HG03439 (cell line): Measurements from ENCODE around the gene FOXO4.

Experiments
- ATAC-seq: cut with Tn5 transposase; IDR thresholded peaks from one replicate; pipeline ENCODE4 v1.9.1; 2021; ENCODE audit warnings: mild to moderate bottlenecking, moderate library complexity; ENCODE audit not compliant: unreplicated experiment

The FOXO4 gene

DNA sequence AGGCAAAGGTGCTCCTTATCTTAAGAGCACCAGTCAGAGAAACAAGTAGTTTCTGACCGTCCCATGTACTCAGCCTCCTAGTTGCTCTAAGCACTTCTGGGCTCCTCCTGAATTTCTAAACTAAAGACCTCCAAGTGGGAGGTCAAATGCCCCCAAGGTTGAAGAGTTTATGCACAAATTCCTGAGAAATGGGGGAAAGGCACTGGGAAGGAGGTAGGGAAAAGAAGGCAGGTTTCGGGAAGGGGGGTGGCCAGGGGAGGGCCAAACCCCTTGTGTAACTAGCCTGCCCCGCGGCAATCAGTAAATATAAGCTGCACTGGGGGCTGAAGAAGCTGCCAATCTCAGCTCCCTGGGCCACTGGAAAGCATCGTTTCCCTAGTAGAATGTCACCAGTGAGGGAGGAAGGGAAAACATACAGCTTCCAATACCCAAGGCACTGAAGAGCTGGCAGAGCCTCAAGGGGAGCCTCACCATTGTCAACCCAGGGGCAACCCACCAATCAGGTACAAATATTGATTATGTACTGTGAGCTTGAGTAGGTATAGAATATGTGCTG lies 3.4 kb downstream of the FOXO4 start:
- ATAC-seq, result no peak

DNA sequence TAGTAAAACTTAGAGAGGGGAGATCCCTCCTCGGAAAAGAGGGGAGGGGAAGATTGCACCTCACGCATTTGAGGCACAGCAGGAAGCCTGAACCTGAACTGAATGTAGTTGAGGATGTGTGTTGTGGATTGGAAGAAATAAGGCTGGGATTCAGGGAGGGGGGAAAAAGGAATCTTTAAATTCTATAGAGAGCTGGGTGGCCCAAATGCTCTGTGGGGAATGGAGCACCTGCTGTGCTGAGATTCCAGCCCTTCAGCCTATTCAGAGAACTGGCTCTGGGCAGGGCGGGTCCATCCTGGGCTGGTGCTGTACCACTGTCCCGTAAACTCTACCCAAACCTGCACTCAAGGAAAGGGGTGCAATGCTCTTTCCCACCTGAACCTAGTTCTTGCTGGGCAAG lies 4.1 kb downstream of the FOXO4 start:
- ATAC-seq, result no peak

DNA sequence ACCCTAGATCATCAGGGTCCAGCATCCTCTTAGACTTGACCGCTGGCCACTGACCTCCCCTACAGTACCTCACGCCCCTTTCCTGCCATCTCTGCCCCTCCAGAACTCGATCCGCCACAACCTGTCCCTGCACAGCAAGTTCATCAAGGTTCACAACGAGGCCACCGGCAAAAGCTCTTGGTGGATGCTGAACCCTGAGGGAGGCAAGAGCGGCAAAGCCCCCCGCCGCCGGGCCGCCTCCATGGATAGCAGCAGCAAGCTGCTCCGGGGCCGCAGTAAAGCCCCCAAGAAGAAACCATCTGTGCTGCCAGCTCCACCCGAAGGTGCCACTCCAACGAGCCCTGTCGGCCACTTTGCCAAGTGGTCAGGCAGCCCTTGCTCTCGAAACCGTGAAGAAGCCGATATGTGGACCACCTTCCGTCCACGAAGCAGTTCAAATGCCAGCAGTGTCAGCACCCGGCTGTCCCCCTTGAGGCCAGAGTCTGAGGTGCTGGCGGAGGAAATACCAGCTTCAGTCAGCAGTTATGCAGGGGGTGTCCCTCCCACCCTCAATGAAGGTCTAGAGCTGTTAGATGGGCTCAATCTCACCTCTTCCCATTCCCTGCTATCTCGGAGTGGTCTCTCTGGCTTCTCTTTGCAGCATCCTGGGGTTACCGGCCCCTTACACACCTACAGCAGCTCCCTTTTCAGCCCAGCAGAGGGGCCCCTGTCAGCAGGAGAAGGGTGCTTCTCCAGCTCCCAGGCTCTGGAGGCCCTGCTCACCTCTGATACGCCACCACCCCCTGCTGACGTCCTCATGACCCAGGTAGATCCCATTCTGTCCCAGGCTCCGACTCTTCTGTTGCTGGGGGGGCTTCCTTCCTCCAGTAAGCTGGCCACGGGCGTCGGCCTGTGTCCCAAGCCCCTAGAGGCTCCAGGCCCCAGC lies 5.2 kb downstream of the FOXO4 start:
- ATAC-seq, result no peak

DNA sequence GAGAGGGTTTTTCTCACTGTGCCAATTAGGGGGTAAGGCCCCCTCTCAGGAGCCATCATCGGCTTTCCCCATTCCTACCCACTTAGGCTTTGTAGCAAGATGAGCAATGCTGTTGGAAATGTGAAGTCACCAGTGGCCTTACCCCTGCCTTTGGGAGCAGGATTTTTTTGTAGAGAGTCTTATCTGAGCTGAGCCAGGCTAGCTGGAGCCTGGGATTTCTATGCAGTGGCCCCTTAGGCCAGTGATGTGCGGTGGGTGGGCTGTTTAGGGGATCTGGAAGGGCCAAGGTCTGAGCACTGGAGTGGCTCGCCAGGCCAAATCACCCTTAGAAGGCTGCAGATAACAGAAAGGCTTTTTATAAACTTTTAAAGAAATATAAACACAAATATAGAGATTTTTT lies 6.6 kb downstream of the FOXO4 start:
- ATAC-seq, result no peak

DNA sequence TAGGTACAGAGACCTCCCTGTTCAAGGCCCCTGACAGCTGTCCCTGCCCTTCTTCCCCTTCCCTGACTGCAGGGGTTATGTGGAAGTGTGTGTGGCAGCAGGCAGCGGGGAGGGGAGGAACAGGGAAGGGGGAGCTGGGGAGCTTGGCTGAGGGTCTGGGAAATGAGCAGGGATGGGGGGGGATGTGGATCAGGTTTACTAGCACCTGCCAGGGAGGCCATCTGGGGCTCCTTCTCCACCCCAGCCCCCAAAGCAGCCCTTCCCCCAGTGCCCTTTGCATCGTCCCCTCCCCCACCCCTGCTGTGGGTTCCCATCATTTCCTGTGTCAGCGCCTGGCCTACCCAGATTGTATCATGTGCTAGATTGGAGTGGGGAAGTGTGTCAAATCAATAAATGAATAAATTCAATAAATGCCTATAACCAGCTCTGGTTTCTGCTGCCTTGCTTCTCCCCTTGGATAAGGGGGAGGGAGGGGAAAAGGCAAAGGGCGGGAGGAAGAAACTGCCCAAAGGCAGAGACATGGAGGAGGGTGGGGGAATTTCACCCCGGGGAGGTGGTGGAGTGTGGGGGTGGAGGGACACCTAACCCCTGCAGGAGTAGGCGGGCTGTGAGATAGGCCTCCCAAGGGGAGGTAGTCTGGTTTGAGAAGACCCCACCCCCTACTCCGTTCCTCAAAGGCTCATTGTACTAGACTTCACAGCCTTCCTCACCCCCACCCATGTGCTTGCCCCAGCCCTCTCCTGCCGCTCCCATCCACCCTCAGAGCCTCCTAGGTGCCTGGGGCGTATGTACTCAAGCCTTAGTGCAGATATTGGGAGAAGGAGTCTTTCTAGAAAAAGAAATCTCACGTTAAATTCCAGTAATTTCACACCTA lies 7.7 kb downstream of the FOXO4 start:
- no peak for ATAC-seq

DNA sequence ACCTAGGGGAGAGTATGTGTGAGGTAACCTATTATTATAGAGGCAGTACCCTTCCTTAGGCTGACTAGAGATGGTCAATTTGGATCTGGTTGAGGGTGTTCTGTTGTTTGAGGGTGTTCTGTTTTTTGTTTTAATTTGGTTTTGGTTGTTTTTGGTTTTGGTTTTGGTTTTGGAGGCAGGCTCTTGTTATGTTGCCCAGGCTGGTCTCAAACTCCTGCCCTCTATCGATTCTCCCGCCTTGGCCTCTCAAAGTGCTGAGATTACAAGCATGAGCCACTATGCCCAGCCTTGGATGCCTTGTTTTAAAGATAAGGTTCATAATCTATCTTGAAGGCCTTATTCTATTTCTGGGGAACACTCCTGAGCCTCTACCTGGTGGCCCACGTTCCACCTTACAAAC lies 10.0 kb downstream of the FOXO4 start:
- ATAC-seq, result no peak

DNA sequence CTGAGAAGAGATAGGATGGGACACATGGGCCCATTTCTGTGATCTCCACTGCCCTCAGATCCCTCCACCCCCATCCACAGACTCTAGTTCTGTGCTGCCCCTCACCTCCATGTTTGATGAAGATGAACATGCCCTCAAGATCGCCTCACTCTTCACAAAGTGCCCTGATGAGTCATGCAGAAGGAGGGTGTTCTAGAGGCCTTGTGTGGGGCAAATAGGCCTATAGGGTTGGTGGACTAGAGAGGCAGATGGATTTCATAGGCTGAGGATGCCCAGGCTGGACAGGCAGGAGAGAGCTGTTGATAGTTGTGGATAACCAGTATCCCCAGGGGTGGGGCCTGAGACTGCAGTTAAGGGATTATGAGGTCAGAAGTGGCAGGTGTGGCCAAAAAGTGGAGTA lies 10.8 kb downstream of the FOXO4 start, which contains the start of gene CXorf65:
CXorf65 (minus strand) TSS at position 314 of the 400 bp plus-strand sequence; CDS start at position 130, 184 bp downstream.
- no peak for ATAC-seq

DNA sequence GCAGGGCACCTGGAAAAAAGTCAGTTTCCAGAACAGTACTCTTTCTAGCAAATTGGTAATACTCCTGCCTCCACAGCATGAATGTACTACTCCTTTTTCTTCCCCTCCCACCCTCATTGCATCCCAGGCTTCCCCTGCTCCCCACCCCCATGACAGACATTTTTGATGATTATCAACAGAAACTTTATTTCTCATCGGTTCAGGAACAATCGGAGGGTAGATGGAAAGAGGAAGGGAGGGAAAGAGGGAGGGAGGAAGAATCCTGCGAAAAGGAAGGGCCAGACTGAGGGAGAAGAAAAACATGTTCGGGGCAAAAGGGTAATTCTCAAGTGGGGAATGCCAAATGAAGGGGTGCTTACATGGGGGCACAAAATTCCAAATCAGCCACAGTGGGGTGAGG lies 11.6 kb downstream of the FOXO4 start:
- no peak for ATAC-seq

DNA sequence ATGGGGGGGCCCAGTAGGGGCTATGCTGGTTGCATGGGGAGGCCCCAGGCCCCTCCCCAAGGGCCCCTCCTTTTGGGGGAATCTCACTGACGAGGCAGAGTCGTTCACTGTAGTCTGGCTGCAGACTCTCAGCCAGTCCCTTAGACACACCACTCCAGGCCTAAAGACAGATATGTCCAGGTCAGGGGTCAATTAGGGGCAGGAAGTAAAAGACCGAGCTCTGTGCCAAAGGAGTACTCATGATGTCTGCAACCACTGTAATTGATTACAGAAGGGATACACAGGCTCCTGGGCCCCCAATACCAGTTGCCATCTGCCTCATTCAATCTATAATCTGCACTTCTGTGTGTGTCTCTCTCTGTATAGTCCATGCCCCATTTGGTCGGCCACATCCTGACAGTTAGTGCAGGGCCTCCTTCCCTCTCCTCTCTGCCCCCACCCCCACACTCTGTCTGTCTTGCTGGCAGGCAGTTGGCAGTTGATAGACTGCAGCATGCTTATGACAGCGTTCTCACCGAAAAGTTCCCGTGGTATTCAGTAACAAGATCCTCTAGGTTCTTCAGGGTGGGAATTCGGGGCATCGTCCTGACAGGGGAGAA lies 12.2 kb downstream of the FOXO4 start:
- no peak for ATAC-seq

DNA sequence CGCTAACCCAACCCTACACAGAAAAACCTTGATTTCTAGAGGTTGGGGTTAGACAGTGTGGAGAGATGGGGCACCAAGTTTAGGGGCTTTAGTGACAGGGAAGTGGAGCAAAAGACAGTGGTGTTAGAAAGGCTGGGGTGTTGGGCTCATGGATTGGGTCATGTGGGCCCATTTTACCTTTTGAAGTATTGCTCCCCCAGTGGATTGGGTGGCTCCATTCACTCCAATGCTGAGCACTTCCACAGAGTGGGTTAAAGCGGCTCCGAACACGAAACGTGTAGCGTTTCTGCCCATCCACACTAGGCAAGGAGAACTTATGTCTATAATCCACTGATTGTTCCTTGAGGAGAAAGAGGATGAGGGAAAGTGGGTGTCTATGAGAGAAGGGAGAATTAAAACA lies 13.4 kb downstream of the FOXO4 start:
- no peak for ATAC-seq

DNA sequence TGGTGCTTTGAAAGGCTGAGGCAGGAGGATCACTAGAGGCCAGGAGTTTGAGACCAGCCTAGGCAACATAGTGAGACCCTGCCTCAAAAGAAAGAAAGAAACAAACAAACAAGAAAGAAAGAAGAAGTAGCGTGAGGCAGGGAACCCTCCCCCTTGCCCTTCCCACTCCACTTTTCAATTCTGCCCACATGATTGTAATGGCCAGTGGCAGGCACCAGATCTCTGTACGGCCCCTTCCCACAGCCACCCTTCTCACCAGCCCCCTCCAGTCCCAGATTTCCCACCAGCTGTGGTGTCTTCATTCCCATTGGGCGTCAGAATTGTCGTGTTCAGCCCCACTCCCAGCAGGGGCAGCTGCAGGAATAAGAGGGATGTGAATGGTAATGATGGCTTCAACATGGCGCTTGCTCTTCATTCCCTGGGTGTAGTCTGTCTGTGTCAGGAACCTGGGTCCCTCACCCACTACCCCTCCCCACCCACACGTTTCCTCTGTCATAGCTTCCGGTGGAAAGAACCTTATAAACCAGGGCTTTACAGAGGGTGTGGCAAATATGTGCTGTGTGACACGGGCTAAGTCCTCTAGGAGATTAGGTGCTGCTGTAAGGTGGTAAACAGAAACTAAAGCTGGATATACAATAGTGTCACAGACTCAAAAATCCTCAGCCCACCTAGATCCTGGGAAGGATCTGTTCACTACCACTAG lies 15.6 kb downstream of the FOXO4 start, which contains the start of gene IL2RG:
IL2RG (minus strand) TSS at position 437 of the 703 bp plus-strand sequence; CDS start at position 399, 38 bp downstream.
- ATAC-seq, result peak; percentile 85

DNA sequence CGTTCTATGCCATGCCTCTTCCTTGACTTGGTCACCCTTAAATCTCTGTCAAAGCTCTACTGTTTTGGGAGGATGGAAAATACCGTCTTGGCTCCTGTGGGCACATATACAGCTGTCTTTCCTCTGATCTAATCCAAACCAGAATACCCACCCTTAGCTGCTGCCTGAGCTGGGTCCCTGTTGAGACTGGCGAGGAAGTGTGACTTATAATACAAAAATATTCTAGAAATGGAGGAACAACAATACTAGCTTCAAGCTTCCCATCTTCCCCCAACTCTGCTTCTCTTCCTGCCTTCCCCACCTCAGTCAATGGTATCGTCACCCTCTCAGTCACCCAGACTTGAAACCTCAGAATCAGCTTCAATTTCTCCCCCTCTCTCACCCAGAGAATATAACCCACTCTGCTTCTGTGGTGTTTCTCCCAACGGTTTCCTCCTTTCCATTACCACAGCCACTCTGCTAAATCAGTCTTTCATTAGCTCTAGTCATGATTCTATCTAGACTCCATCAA lies 16.3 kb downstream of the FOXO4 start:
- ATAC-seq, result peak; percentile 9

DNA sequence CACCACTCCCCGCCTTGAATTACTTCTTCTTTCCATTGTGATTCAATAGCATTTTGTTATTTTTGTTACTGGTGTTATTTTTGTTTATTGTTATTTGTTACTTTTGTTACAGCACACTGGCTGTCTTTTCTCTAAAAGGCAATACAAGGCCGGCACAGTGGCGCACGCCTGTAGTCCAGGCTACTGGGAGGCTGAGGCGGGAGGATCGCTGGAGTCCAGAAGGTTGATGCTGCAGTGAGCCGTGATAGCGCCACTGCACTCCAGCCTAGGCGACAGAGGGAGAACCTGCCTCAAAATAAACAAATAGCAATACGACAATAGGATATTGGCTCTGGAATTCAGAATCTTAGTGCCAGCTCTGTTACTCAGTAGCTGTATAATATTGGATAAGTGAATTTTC lies 21.7 kb downstream of the FOXO4 start:
- ATAC-seq, result no peak

DNA sequence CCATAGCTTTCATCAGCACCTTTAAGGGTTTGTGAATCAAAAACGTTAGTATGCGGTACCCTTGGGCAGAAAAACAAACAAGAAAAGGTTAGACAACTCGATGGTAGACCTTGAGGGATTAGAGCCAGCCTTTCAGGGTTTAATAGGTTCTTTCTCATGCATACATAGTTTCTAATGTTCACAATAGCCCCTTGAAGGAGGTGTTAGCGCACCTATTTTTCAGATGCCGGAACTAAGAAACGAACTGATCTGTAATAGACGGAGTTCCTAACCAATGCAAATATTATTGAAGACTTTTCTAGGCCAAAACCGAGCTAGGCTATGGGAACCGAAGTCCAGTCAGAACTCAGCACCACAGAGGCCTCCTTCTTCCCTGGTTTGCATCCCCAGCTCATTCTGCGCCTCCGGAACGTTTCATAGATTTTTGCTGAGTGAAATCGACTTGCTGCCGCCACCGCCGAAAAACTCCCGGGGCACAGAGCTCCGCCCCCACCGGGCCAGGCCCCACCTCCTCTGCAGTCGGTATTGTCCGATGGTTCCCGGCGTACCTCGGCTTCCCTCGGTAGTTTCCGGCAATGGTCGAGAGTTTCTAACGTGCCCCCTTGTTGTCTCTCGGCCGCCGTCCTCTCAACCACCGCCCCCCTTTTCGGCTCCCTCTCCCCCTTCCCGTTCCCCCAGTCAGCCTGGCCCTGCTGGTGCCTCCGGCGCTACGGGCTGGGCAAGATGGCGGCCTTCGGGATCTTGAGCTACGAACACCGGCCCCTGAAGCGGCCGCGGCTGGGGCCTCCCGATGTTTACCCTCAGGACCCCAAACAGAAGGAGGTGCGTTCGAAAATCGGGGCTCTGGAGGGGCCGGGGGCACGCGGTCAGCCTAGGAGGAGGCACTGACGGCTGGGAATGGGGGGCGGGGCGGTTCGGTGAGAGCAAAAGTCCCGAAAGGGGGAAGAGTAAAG lies 22.7 kb downstream of the FOXO4 start, which contains the start of gene MED12:
MED12 (plus strand) TSS at position 565 of the 953 bp plus-strand sequence; CDS start at position 724, 159 bp downstream.
- peak; percentile 93 for ATAC-seq

DNA sequence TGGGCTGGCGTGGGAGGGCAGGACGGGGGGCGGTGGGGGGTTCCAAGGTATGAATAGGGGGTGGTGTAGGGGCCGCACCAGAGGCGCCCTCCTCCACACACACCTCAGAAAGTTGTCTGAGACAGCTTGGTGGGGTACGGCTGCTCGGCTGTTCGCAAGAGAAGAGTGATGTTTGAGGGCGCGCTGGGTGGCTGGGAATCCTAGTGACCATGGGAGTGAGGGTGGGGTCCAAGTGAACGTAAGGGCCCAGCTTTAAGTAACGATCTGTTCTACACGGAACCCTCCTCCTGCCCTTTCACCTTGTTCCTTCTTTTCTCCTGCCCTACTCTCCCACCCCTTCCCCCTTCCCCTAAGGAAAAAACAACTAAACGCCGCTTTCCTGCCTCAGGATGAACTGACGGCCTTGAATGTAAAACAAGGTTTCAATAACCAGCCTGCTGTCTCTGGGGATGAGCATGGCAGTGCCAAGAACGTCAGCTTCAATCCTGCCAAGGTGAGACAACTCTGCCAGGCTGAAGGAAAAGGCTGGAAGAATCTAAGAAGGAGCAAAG lies 23.4 kb downstream of the FOXO4 start:
- ATAC-seq, result peak; percentile 19

DNA sequence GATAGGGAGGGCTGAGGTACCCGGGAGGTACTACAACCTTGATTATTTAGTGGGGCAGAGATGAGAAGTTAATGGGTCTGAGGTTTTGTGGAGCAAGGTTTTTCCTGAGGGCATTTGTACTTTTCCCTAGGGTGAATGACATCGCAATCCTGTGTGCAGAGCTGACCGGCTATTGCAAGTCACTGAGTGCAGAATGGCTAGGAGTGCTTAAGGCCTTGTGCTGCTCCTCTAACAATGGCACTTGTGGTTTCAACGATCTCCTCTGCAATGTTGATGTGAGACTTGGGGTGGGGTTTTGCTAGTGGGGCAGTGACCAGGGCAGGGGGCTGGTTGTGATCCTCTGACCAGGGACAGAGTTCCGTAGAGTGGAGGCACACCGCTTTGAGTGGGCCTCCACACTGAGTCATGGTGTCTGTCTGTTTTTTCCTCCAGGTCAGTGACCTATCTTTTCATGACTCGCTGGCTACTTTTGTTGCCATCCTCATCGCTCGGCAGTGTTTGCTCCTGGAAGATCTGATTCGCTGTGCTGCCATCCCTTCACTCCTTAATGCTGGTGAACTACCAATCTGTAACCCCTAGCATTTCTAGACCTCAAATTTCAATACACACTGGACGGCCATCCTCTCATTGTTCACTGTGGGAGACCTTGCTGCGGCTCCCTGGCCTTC lies 32.6 kb downstream of the FOXO4 start:
- no peak for ATAC-seq

DNA sequence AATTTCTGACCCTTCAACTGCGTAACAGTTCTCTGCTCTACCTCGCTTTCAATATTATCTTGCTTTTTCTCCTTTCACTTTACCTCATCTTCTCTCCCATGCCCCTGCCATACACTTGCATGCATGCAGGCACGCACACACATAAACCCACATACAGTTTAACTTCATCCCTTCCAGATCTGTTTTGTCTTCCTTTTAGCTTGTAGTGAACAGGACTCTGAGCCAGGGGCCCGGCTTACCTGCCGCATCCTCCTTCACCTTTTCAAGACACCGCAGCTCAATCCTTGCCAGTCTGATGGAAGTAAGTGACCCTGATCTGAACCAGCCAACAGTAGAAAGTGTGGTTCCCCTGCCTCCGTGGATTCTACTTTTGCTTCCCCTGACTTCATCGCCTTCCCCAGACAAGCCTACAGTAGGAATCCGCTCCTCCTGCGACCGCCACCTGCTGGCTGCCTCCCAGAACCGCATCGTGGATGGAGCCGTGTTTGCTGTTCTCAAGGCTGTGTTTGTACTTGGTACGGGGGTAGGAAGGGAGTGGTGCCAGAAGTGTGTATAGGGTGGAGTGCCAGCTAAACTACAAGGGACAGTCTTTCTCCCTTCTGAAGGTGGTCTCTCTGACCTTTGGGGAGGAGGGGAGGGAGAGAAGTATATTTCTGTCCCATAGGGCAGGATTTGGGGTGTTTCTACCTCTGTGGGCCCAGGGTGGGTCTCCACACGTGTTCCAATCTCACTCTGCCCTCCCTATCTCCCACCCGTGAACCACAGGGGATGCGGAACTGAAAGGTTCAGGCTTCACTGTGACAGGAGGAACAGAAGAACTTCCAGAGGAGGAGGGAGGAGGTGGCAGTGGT lies 33.5 kb downstream of the FOXO4 start:
- peak; percentile 58 for ATAC-seq
